LHCN-M2 (cell line): ENCODE measurements around the gene USP40. TPM values are rescaled to one million over a fixed set of nuclear protein-coding genes. Genes with fewer than 3 reads are reported as not detected.

Source experiments
- DNase-seq: peaks from one replicate; pipeline ENCODE4 v3.0.0-alpha.2; 2012; ENCODE audit warnings: low read depth
- total RNA-seq: library from RNA; depleted of rRNA; stranded (reverse); fragments of >200 nt; gene quantifications from 2 replicates; pipeline ENCODE4 v1.2.3, GENCODE V29; 2014

The USP40 gene
- total RNA-seq, 1 experiment from 2014 or later, result 28.5 TPM

GRCh38 chr2:233474308-233475160 lies 92.0 kb downstream of the USP40 start:
- DNase-seq, result no peak

- DNase-seq, result no peak
These were observed 92.7 kb downstream of the USP40 start for GRCh38 chr2:233473878-233474277.

- no peak for DNase-seq
These were observed 93.2 kb downstream of the USP40 start for GRCh38 chr2:233473386-233473791.

DNA sequence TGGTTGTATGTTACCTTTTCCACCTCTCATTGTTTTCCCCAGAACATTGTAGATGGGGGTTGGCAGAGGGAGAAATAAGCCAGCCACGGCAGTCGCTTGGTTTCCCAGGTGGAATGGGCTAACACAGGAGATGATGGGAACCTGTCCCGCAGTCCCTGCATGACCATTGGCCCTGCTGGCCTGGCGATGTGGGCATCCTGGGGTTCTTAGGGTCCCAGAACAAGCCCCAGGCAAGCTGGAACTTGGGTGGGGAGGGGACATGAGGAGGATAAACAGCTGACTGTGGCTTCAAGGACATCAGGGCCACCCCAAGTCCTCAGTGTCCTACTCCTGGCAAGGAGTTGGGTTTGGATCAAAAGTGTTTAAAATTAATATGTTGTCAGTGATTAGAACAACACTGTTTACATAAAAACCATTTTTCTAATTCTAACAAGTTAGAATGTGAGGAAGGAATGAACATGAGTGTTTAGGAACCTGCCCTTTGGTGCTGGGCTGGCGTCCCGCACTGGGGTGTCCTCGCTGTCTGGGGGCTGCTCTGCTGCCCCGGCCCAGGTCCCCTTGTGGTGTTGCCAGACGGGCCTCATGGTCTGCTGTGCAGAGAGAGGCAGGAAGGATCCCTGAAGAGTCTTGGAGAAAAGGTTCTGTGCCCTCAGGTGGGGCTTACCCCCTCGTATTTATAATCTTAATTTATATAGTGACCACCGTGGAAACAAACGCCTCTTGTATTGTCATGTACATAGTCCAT lies 95.1 kb downstream of the USP40 start:
- no peak for DNase-seq

DNA sequence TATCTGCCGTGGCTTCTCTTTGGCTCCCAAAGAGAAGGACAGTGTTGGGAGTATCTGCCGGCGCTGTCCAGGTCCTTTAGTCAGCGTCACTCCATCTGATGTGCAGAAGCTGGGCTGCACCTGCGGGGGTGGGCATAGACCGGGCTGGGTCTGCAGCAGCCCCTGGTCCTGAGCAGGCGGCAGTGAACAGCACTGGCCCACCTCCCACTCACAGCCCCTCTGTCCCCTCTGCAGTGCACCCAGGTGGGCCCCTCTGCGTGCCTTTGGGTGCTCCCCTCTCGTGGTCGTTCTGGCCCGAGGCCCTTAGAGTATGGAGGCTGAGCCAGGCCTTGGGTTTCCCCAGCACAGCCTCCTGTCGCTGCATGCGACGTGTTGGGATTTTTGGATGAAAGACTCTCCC lies 95.7 kb downstream of the USP40 start:
- DNase-seq, result no peak

DNA sequence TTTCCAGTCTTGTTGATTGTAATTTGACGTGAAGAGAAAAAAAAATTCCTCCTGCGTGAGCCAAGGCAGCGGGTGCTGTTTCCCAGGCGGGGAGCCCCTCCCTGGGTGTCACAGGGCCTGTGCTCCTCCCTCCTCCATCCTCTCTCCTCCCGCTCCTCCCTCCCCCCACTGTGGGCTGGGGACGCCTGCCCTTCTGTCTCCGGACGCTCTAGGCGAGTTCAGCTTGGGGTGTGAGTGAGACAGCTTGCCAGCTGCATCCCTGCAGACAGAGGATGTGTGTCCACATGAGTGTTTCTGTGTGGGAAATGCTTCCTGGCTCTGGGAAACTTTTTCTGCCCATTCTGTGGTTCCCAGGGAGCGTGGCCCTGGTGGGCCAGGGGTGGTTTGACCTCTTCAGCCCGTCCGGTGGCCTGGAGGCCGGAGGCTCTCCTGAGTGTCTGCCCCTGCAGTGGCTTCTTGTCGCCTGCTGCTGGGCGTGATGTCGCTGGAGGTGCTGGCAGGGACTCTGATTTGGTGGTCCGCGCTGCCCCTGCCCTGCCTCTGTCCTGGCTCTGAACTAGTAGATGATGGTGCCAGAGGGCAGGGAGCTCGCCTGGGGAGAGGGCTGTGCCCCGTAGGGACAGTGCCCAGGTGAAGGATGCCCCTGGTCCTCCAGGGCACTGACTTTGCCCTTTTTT lies 96.4 kb downstream of the USP40 start:
- DNase-seq, result no peak

- DNase-seq, result no peak
These were observed 97.1 kb downstream of the USP40 start for GRCh38 chr2:233469261-233470010.

GRCh38 chr2:233468741-233469110 lies 97.9 kb downstream of the USP40 start:
- no peak for DNase-seq

- DNase-seq, result no peak
These were observed 98.4 kb downstream of the USP40 start for GRCh38 chr2:233468047-233468740.

DNA sequence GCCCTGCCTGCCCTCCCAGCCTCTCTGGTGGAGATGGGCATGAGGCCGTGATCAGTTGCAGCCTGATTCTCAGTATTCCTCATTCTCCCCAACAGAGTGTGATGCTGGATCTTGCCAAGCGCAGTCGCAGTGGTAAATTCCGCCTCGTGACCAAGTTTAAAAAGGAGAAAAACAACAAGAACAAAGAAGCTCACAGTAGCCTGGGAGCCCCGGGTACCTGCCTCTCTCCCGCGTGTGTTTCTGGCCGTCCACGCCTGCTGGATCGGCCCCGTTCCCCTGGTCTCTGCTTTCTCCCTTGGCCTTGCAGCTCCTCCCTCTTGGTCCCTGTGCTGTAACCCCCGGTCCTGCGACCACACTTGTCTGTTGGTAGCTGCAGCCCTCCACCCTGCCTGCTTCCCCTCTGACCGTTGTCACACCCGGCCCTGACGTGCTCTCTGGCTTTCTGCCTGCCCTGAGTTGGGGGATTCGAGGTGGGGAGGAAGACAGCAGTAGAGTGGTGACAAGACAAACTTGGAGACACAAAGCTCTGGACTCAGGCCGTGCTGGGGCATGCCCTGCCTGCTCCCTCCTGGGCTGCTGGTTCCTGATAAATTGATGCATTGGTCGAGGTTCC lies 99.5 kb downstream of the USP40 start:
- DNase-seq, result no peak

DNA sequence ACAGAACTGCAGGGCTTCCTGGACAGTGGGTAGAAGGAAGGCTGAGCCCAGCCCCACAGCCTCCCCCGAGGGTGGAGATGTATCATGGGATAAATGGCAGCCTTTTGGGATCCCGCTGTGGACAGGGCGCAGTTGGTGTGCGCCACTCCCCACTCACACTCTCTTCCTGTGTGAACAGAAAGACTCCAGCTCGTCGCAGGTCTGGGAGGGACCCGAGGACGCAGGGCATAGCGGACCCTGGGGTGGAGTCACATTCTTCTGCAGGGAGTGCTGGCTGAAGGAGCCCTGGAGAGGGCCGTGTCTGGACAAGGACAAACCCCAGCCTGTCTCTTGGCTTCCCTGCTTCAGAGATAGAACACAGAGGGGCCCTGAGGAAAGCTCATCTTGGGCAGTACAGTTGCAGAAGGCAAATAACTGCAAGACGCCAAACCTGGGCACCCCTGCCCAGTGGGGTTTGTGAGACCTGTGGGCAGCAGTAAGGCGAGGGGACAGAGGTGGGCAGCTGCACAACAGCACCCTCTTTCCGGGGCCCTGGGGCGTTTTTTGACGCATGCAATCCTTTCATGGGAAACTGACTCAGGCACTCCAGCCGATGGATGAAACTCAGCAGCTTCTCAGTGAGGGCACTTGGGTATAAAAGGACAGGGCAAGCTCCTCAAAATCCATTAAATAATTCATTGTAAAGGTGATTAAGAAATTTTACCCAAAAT lies 101.9 kb downstream of the USP40 start:
- DNase-seq, result no peak

DNA sequence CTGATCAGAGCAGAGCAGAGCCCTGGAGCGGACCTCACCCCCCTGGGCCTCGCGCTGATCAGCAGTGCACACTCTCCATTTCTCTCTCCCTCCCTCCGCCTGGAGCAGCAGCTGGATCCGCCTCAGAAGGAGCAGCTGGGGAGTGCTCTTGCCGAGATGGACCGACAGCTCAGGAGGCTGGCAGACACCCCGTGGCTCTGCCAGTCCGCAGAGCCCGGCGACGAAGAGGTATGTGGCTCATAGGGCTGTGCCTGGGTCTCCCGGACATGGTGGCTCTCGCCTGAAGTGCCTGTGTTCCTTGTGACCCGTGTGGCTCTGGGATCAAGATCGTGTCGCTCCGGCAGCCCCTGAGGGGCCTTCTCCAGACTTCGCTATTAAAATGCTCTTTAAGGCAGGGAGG lies 102.5 kb downstream of the USP40 start:
- DNase-seq, result no peak

- DNase-seq, result no peak
These were observed 103.0 kb downstream of the USP40 start for GRCh38 chr2:233463586-233463985.

DNA sequence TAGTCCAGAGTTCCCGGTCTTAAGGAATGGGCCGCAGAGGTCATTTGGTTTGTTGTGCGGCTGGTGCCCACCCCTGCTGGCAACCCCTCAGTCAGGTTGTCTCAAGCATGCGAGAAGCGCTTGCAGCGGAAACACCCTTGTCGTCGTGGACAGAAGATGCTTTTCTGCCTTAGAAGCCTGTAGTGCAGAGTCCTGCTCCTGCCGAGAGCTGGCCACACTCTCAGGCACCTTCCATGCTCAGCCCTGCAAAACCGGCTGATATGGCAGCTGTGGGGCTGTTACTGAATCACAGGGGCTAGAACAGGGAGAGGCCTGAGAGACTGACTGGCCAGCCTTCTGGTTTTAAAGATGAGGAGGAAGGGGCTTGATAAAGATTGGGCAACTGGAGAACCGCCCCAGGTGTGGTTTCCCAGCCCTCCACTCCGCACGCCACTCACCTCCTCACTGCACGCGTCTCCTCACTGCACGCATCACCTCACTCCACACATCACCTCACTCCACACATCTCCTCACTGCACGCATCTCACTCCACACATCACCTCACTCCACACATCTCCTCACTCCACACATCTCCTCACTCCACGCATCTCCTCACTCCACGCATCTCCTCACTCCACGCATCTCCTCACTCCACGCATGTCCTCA lies 103.6 kb downstream of the USP40 start:
- no peak for DNase-seq

GRCh38 chr2:233462202-233462785 lies 104.3 kb downstream of the USP40 start:
- no peak for DNase-seq

GRCh38 chr2:233461481-233461891 lies 105.1 kb downstream of the USP40 start:
- DNase-seq, result no peak

- DNase-seq, result no peak
These were observed 105.7 kb downstream of the USP40 start for GRCh38 chr2:233460726-233461441.

- no peak for DNase-seq
These were observed 107.2 kb downstream of the USP40 start for GRCh38 chr2:233459426-233459825.
